Stimulated activated CD4-positive, alpha-beta T cell treated with anti-CD3 and anti-CD28 coated beads, TNF-alpha, amount 100 ng/mL, for 4 hours (primary cell): ENCODE data around the gene GIT2.
"Not testable (repeated sequence)": the region's sequence is repeated elsewhere in the genome, so short reads cannot be mapped to it uniquely, and the experiment has no call there.

Experiments used
- DNase-seq, 3 experiments: peaks; one replicate each; pipeline ENCODE4 v3.0.0-alpha.2; 2020; ENCODE audit warnings: low read depth in 3 of 3

Gene GIT2

DNA sequence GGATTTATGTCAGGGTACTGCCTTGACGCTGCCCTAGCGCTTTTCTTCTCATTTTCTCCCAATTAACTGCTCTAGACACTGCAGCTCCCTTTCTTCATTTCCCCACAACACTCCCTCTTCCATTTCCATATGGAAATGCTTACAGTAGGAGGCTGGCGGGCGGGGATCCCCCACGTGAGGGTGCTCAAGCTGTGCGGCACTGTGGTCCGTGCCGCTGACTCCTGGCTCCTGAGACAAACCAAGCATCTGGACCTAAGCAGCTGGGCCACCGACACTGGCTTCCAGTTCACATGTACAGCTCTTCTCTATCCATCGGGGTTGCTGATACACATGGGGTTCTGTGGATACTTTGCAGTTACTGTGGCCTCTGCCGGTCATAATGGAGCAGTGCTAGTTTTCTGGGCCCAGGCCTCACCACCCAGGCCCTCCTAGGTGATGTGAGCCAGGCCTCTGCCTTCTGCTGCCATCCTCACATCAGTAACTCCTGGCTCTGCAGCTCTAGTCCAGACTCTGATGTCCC lies 75.8 kb downstream of the GIT2 start:
- no peak for DNase-seq

DNA sequence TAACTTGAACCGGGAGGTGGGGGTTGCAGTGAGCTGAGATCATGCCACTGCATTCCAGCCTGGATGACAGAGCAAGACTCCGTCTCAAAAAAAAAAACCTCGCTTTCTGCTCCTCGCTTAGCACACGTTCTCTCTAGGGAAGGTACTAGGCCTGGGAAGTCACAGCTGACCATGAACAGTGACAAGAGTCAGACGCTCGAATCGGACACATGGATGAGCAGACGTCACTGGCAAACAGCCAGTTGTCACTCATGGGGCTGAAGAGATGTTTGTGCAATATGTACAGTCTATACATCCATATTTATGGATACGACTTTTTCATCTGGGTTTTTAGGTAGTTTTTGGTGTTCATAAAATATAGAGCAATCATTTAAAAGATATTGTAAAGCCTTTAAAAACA lies 76.7 kb downstream of the GIT2 start:
- no peak for DNase-seq

DNA sequence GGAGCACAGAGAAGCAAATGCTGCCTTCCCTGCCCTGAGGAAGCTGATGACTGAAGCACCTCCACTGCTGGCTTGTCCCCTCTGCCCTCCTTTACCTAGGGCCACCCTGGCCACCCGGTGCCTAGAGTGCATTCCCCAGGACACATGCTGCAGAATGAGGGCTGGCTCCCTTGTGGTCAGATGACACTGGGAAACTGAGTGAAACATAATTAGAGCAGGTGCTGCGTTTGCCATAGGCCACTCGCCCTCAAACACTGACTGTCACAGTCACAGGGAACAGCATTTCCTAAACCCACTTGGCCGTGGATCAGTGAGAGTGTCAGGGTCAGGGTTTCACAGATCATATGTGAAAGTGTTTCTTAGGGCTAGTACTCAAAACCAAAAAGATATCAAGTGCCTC lies 80.1 kb downstream of the GIT2 start:
- DNase-seq, result no peak

DNA sequence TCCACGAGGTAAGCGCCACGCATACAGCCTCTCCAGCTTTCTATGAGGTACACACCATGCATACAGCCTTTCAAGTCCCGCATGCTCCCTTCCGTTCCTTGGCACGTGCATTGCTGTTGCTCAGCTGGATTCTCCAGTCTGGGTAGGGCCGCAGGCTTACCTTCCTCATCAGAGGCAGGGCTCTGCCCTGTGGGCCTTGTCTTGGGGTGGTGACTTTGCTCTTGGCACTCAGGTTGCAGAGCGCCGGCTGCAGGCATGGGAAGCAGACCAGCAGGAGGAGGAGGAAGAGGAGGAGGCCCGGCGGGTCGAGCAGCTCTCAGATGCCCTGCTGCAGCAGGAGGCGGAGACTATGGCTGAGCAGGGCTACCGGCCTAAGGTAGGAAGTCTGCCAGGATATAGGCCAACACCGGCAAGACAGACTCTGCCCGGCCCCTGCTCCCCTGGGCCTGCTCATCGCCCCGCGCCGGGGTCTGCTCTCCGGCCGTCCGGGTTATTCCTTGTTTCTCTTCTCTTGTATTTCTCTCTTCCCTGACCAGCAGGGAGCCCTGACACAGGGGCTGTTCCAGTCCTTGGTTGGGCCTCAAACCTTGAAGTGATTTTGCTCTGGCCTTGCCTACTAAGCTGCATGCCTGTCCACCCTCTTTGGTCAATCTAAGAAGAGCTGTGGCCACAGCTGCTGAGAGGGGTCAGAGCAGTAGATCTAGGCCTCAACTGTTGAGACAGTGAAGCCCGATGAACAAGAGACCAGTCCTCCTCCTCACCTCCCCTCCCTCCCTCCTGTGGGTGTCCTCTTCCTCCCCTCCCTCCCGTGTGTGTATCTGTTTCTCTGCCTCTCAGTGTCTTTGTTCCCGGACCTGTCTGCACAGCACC lies 80.8 kb downstream of the GIT2 start:
- no peak for DNase-seq

DNA sequence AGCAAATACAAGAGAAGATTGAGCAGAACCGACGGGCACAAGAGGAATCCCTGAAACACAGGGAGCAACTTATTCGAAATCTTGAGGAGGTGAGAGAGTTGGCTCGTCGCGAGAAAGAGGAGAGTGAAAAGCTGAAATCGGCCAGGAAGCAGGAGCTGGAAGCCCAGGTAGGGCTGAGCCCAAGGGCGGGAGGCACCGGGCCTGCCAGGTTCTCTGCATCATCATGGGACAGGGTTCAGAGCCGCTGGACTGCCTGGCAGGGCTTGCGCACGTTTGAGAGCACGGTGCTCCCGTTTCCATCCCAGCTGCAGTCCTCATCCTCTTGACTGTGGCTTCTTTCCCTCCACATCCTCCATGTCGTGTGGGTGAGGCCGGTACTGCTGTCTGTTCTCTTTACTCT lies 81.7 kb downstream of the GIT2 start:
- no peak for DNase-seq

DNA sequence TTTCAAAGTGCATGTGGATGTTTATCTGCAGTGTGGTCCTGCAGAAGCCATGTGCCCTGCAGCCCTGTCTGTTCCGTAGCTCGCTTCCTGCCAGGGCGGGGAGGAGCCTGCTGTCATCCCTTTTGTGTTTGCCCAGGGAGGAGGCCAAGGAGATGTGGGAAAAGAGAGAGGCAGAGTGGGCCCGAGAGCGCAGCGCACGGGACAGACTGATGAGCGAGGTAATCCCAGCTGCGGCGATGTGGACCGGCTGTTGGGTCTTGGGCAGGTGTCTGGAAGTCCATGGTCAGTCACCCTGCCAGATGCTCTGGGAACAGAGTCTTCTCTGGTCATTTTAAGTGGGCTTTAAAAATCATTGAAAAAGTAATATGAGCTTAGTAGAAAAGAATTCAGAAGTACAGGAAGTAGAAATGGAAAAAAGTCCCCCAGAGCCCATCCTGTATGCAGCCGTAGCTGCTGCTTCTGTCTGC lies 83.3 kb downstream of the GIT2 start:
- DNase-seq, result no peak

DNA sequence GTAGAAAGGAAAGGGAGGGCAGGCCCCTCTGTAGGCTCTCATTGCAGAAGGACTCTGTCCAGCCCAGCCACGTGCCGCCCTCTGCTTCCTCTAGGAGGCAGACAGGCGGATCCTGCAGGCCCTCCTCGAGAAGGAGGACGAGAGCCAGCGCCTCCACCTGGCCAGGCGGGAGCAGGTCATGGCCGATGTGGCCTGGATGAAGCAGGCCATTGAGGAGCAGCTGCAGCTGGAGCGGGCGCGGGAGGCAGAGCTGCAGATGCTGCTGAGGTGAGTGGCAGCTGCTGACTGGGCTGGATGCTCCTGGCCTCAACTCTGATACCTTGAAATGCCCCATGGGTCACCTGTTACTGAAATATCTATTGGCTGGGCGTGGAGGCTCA lies 85.2 kb downstream of the GIT2 start:
- no peak for DNase-seq

DNA sequence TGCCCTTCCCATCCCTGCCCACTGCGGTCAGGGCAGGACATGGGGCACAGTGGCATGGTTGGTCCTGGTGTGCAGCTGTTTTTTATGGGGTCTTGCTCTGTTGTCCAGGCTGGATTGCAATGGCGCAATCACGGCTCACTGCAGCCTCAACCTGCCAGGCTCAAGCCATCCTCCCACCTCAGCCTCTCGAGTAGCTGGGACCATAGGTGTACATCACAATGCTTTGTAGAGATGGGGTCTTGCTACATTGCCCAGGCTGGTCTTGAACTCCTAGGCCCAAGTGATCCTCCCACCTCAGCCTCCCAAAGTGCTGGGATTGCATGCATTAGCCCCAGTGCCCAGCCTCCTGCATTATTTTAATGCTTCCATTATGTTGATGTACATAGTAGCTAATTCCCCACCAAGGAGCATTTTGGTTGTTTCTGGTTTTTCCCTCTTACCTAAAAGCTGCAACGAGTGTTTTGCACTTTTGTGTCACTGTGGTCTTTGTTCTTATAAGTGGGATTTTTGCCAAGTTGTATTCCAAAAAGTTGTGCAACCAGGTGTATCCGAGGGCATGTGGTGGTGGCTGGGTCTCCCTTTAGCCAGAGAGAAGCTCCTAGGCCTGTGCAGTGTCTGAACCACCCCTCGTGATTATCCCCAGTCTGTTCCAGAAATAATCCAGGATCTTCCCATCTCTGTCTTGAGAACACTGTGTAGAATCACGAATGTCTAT lies 85.8 kb downstream of the GIT2 start:
- no peak for DNase-seq

DNA sequence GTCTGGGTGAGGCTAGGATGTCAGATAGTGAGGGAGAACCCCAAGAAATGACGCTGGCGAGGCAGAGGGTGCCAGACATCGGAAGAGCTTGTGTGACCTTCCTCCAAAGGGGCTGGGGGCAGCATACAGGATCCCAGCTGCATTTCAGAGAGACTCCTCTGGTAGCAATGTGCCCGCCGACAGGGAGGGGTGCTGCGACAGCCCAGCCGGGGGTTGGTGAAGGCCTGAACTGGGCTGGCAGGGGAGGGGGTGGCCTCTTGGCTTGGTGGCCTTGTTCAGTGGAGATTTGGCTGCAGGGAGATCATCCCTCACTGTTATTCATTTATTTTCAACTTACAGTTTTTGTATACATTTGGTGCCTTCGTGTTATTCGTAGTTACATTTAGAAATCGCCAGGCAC lies 90.9 kb downstream of the GIT2 start:
- no peak for DNase-seq

DNA sequence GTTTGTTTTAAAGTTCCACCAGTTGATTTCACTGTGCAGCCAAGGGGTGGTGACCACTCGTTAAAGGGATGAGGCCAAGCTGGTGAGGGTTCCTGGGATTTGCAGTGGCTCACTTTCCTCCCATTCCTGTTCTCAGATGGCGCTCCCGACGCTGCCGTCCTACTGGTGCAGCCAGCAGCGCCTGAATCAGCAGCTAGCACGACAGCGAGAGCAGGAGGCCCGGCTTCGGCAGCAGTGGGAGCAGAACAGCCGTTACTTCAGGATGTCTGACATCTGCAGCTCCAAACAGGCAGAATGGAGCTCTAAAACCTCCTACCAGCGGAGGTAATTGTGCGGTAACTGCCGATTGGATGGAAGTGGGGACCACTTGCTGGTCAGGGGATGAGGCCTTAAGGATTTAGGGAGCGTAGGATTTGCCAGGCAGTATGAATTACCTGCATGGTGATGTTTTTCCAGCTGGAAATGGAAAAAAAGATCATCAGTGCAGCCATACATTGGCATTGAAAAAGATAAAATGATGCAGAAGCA lies 93.2 kb downstream of the GIT2 start:
- DNase-seq, result no peak

DNA sequence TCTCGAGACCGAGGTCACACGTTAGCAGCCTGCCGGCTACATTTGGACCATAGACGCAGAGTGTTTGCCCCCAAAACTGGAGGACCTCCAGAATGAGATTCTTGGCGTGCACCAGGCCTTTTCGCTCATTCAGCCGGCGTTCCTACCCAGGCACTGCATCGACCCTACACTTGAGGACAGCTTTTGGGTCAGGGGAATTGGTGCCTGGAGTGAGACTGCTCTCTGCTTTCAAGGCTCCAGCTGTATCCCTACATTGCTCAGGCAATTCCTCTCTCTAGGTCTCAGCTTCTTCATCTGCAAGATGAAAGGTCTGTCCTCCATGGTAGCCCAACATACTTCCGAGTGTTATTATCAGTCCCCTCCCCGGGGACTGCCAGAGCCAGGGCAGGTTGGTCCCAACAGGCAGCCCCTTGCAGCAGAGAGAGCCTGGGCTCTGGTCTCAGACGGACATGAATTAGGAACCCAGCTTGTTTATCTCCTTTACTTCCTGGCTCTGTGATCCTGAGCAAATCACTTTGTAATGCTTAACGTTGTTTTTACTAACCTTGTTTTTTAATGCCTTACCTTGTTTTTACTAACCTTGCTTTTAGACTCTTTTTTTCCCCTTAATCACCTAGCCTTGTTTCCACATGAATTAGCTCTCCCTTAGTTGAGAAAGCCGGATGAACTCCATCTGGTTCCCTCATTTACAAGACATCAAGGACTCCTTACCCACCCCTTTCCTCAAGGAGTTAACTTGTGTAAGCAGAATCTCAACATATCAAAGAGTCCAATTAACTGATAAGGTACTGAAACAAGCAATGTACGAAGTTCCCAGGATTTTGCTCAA lies 95.2 kb downstream of the GIT2 start:
- no peak for DNase-seq

DNA sequence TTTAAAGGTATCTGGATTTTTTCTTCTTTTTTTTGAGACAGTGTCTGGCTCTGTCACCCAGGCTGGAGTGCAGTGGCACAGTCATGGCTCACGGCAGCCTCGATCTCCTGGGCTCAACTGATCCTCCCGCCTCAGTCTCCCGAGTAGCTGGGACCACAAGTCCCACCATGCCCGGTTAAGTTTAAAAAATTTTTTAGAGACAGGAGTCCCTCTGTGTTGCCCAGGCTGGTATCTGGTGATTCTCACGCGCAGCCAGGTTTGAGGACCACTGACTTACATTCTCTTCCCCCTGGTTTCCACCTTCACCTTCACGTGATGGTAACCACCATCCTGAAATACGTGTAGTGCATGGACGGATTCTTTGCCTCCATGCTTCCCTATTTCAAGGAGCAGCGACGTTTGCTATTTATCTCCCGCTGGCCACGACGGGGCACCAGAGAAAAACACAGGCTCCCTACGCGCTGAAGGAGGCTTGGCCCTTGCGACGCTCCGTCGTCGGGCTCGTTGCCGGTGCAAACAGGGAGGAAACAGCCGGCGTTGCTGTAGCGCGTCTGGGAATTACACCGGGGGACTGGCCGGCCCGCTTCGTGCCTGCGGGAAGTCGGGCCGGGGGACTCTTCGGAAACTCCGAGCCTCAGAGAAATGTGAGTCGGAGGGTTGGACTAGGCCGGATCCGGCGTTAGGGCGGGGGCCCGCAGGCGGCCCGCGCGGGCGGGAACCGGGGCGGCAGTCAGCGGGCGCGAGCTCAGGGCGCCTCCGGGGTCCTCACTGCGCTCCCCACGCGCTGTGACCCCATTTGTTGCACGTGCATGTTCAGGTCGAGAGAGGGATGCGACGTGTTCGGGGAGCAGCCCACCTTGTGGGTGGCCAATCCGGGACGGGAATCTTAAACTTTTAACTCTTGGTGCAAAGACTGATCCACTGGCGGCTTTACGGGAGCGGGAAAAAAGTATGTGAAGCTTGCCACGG lies 96.1 kb downstream of the GIT2 start, which contains the start of gene TCHP:
Gene TCHP, plus strand, starts transcription at position 492 of the 969 bp plus-strand sequence. CDS start 2,753 bp downstream, outside the sequence.
- DNase-seq, result peak; percentile 44 to 52 (median 52)

DNA sequence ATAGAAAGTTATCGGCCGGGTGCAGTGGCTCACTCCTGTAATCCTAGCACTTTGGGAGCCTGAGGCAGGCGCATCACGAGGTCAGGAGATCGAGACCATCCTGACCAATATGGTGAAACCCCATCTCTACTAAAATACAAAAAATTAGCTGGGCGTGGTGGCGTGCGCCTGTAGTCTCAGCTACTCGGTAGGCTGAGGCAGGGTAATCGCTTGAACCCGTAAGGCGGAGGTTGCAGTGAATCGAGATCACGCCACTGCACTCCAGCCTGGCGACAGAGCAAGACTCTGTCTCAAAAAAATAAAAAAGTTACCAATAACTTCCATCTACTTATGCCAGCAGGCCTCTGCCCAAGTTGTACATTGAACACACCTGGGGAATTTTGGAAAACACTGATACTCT lies 96.8 kb downstream of the GIT2 start:
- DNase-seq, result not testable (repeated sequence)

DNA sequence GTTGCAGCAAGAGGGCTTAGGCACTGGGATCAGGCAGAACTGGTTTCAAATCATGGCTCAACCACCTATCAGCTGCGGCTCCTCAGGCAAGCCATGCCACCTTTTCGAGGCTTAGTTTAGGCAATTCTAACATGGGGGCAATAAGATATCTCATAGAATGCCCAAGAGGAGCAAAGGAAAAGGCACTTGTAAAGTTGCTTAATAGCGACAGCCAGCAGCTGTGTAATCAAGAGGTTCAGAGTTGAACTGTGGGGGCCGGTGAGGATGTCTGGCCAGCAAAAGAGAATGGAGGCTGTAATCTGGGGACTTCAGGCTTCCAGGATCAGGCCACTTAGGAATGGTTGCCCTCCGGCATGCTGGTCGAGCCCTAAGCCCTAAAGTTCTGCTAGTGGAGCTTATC lies 99.1 kb downstream of the GIT2 start:
- no peak for DNase-seq

DNA sequence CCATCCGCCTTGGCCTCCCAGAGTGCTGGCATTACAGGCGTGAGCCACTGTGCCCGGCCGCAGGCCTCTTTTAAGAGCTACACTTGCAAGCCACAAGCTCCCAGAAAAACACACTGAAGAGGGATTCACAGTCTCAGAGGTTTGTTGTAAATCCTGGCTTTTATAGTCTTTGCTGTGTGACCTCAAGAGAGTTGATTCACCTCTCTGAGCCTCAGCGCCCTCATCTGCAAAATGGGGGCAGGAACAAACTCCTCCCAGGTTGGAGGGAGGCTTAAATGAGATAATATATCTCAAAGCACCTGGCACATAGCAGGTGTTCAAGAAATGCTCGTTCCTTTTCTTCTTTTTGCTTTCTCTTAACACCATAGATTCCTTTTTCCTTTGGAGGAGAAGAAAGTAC lies 100.0 kb downstream of the GIT2 start:
- no peak for DNase-seq

DNA sequence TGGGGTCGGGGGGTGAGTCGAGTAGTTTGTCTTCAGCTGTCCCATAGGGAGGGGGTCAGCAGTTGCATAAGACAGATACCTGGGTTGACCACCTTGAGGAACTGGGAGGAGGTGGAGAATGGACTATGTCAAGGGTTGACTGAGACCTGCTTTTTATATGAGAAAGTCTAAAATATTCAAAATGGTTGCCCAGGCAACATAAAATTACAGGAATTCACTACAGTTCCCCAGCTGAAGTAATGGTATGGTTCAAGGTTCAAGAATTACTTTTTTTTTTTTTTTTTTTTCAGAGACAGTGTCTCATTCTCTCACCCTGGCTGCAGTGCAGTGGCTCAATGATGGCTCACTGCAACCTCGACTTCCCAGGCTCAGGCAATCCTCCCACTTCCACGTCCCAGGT lies 101.2 kb downstream of the GIT2 start:
- no peak for DNase-seq

DNA sequence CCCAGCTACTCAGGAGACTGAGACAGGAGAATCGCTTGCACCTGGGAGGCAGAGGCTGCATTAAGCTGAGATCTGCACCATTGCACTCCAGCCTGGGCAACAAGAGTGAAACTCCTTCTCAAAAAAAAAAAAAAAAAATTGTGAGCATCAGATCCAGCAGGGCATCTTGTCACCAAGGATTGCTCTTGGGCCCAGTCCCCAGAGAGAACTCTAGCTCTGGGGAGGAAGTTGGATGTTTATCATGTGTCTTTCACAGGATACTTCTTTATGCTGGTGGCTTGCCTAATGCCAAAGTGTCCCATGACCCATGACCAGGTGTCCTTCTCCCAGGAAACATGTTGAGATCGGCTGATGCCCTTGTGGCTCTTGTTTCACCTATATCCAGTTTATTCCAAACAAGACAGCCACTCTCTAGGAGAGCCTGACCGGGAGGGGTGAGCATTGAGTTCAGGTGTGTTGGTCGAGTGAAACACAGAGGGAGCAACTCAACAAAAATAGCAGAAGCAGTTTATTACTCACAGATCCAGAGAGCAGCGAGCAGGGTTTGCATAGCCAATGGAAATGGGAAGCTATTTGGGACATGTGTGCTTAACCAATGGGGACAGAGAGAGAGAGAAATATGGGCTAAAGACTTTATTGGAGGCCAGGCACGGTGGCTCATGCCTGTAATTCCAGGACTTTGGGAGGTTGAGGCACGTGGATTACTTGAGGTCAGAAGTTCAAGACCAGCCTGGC lies 102.7 kb downstream of the GIT2 start:
- no peak for DNase-seq

DNA sequence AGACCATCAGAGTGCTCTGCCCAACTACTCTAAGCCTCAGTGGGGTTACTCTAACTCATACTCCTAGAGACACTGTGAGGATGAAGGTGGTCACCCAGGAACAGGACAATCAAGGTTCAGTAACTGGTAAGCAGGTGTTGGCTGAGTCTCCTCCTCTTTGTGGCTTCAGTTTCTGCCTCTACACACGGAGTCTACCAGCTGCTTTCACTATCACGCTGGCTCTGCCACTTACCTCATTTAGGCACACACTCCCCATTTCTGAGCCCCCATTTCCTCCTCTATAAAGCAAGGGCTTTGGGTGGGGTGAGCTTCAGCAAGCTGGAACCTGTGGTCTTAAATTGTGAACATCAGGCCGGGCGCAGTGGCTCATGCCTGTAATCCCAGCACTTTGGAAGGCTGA lies 103.4 kb downstream of the GIT2 start:
- DNase-seq, result no peak

DNA sequence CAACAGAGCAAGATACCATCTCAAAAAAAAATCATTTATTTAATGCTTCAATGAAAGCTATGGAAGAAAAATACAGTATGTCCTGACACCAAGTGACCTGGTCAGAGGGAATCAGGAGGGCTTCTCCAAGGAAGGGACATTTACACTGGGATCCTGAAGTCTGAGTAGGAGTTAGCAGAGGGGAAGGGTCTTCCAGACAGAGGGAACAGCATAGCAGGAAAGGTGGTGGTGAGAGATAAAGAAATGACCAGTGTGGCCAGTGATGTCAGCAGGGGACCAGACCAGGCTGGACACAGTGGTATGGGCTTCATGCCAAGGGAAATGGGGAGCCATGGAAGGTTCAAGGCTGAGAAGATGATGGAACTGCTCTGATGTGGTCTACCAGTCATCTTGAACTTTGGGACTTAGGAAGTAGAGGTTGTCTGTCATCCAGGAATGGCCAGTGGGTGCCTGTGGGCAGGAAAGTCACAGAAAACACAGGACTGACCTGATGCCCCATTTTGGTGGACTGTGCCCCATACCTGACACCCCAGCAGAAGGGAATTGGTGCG lies 103.9 kb downstream of the GIT2 start:
- DNase-seq, result no peak
